ENCODE results near the gene CELF2. TPM values are rescaled to one million over a fixed set of nuclear protein-coding genes. Genes with fewer than 3 reads are reported as not detected.
"Not testable (repeated sequence)": the region's sequence is repeated elsewhere in the genome, so short reads cannot be mapped to it uniquely, and the experiment has no call there.

The CELF2 gene
- polyA plus RNA-seq, 1 experiment, result 24.7 TPM

DNA sequence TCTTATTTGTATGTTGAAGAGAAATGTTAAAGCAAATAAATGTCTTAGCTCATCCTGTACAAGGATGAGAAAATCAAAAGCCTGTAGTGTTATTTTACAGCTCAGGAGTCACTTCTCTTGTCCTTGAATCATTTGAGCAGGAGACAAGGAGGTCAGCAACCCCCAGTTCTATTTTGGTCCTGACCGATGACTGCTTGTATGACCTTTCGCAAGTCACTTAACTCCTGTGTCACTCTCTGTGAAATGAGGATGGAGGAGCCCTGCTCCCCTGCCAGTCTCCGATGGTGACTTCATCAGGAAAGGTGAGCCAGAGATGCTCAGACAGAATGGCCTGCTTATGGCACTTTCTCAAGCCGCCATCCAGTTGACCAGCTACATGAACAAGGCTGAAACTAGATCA, 101.0 kb downstream of the CELF2 start:
- DNase-seq (ENCODE audit: low read depth, low spot score), result no peak
- no peak for TF ChIP-seq CTCF (IDR thresholded peaks at IDR 0.05; ENCODE audit: low read depth, low read length)
- H3K4me3 ChIP-seq (ENCODE audit: low read depth, low read length), result no peak overlapping the region
- ChIA-PET POLR2A (no interaction called here), CTCF (no interaction called here)
- no peaks in the 10 kb centered on the region for H3K9me3 ChIP-seq (ENCODE audit: control insufficient read depth, insufficient read depth, low read length)
- H3K27ac ChIP-seq (ENCODE audit: low read depth, low read length), result no peak overlapping the region
- H3K27me3 ChIP-seq (ENCODE audit: control insufficient read depth, insufficient read depth, low read length), result no peaks in the 10 kb centered on the region

DNA sequence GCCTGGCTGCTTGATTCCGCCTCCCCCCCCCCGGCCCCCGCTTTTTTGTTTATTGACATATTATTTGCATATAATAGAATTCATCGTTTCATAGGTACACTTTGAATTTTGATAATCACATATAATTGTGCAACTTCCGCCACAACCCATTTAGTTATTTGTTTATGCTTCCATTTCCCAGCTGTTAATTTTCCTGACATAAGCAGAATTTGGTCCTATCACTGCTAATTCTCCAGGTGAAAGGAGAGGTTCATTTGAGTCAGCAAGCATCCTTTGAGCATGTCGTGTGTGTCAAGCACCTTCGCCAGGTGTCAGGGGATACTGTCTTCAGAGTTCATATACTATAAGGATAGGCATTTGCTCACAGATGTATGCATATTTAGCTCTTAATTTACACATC, 102.2 kb downstream of the CELF2 start:
- ChIA-PET POLR2A (no interaction called here), CTCF (no interaction called here)

GRCh38 chr10:11120711-11121110, 103.0 kb downstream of the CELF2 start:
- CTCF ChIA-PET, result no interaction called here

More for the DNA sequence above, 102.2 kb downstream of the CELF2 start:
- TF ChIP-seq CTCF (IDR thresholded peaks at IDR 0.05; ENCODE audit: low read depth, low read length), result no peak
- no peaks in the 10 kb centered on the region for H3K9me3 ChIP-seq (ENCODE audit: control insufficient read depth, insufficient read depth, low read length)
- no peak overlapping the region for H3K4me3 ChIP-seq (ENCODE audit: low read depth, low read length)
- no peak overlapping the region for H3K27ac ChIP-seq (ENCODE audit: low read depth, low read length)
- no peak for DNase-seq (ENCODE audit: low read depth, low spot score)
- H3K27me3 ChIP-seq (ENCODE audit: control insufficient read depth, insufficient read depth, low read length), result no peaks in the 10 kb centered on the region

DNA sequence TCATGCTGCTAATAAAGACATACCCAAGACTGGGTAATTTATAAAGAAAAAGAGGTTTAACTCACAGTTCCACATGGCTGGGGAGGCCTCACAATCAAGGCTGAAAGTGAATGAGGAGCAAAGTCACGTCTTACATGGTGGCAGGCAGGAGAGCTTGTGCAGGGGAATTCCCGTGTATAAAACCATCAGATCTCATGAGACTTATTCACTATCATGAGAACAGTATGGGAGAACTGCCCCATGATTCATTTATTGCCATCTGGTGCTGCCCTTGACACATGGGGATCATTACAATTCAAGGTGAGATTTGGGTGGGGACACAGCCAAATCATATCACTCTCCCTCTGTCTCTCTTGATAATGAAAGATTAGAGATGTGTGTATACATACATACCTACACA, 106.2 kb downstream of the CELF2 start:
- H3K4me3 ChIP-seq (ENCODE audit: low read depth, low read length); DNase-seq (ENCODE audit: low read depth, low spot score); H3K27ac ChIP-seq (ENCODE audit: low read depth, low read length); H3K27me3 ChIP-seq (ENCODE audit: control insufficient read depth, insufficient read depth, low read length); H3K9me3 ChIP-seq (ENCODE audit: control insufficient read depth, insufficient read depth, low read length); POLR2A ChIA-PET; CTCF ChIA-PET: not testable (repeated sequence)

More at GRCh38 chr10:11120711-11121110, 103.0 kb downstream of the CELF2 start:
- POLR2A ChIA-PET, result no interaction called here
- DNase-seq (ENCODE audit: low read depth, low spot score), result no peak
- Histone ChIP-seq H3K4me3 (ENCODE audit: low read depth, low read length) (no peak overlapping the region), H3K9me3 (ENCODE audit: control insufficient read depth, insufficient read depth, low read length) (no peaks in the 10 kb centered on the region), H3K27ac (ENCODE audit: low read depth, low read length) (no peak overlapping the region), H3K27me3 (ENCODE audit: control insufficient read depth, insufficient read depth, low read length) (no peaks in the 10 kb centered on the region)
- TF ChIP-seq CTCF (IDR thresholded peaks at IDR 0.05; ENCODE audit: low read depth, low read length), result no peak

DNA sequence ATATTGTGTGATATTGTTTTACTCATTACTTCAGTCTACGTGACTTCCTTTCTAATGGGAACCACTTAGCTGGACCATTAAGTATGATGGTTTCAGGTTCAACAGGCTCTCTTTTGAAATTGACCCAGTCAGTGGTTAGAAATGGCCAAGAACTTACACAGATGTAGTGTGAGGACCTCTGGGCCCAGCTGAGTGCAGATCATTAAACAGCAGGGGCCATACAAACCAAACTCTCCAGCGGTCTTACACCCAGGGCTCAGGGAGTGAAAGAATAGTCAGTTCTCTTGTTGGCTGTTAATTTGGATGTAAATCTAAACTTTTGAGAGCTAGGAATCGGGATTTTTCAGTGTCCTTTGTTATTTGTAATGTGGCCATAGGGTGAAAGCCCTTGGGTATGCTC, 107.3 kb downstream of the CELF2 start:
- H3K4me3 ChIP-seq (ENCODE audit: low read depth, low read length), result no peak overlapping the region
- TF ChIP-seq CTCF (IDR thresholded peaks at IDR 0.05; ENCODE audit: low read depth, low read length), result no peak

GRCh38 chr10:11127017-11127416, 109.3 kb downstream of the CELF2 start:
- H3K27ac ChIP-seq (ENCODE audit: low read depth, low read length); DNase-seq (ENCODE audit: low read depth, low spot score); H3K9me3 ChIP-seq (ENCODE audit: control insufficient read depth, insufficient read depth, low read length); POLR2A ChIA-PET; H3K4me3 ChIP-seq (ENCODE audit: low read depth, low read length); CTCF ChIA-PET; H3K27me3 ChIP-seq (ENCODE audit: control insufficient read depth, insufficient read depth, low read length): not testable (repeated sequence)

More for the DNA sequence above, 107.3 kb downstream of the CELF2 start:
- no peak overlapping the region for H3K27ac ChIP-seq (ENCODE audit: low read depth, low read length)
- H3K9me3 ChIP-seq (ENCODE audit: control insufficient read depth, insufficient read depth, low read length), result no peaks in the 10 kb centered on the region
- no peak for DNase-seq (ENCODE audit: low read depth, low spot score)
- H3K27me3 ChIP-seq (ENCODE audit: control insufficient read depth, insufficient read depth, low read length), result no peaks in the 10 kb centered on the region
- CTCF ChIA-PET, result interaction anchor here (0.6 kb wide), 1 partner anchor 15 kb away, joined by 3 read pairs; no protein-coding TSS in a partner anchor
- POLR2A ChIA-PET, result no interaction called here

All from AG04450 (cell line).